CD4-positive, alpha-beta T cell treated with Interferon gamma for 1 hour (primary cell): ENCODE measurements around the gene RUNX3.

ENCODE experiments used
- DNase-seq: peaks from one replicate; pipeline ENCODE4 v3.0.0-alpha.2; 2020

The RUNX3 gene

DNA sequence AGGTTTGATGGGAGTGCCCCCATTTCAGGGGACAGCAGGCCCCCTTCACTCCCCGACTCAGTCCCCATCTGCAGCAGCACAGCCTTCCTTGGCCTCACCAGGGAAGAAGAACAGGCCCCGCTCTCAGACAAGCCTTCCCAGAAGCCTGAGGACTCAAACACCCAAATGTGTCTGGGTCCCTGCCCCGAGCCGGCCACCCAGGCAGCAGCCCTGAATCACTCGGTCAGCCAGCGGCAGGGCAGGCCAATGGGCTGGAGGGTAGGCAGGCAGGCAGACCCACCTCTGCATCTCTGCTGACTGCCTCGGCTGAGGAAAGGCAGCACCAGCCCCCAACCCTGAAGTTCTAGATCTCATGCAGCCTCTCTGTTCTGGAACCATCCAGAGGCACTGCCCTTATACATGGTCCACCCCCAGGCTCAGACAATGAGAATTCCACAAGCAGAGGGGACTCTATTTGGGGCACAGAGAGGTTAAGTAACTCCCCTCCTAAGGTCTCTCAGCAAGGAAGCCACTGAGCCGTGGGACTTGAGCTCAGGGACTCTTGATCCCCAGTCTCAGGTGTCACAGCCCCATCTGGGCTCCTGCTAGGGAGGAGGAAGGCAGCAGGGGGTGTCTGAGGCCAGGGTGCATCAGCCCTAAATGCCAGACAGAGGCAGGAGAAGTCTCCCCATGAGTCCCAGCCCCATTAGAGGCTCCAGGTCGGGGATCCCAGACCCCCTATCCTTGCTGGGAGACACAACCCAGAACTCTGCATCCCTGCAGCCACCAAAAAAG is 33.2 kb upstream of the RUNX3 start:
- DNase-seq = peak; percentile 44

DNA sequence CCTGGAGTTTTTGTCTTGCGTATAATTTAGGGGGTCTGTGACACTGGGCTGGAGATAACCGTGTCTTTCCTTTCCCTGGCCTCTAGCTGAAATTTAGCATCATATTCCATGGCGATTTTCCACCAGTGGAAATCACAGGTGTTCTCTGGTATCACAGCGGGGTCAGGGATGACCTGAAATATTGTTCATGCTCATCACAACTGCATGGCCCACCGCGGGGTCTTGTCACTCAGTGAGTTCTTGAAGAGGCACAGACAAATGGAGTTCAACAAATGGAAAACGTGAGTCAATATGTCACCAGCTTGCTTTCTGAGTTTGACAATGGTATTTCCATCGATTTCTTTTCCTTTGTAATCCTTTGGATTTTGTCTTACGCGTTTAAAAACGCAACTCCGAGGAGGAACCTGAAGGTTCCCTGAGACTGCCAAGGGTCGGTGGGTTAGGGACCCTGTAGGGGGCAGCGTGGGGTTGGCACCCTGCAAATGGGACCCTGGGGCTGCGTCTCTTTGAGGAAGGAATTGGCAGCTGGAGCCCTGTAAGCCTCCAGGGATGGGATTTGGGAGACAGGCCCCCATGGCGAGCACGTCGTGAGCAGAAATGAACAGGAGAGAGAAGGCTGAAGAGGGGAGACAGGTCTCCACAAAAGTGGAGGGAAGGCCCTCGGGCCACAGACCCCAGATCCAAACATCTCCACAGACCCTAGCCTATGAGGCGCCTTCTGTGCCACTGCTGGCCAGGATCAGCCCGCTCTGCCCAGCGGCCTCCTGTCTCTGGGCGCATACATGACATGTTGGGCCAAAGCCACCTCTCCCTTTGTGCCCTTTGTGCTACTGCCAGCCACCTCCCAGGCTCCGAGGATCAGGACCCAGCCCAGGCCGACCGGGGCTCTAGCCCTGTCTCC is 32.1 kb upstream of the RUNX3 start:
- DNase-seq = no peak

DNA sequence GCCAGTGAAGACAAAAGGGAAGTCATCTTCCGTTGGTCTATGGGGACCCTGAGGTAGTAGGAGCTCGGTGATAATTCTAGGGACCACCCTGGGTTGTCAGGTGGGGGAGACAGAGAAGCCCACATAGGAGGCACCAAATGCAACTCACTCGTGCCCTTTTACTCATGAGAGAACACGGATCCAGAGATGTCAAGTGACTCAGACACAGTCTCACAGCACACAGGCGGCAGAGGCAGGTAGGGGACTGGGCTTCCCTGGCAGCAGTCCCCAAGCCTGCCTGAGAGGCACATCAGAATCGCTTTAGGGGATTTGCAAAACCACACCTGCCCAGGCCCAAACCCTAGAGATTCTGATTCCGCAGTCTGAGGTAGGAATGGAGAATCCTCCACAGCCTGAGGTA is 31.3 kb upstream of the RUNX3 start:
- no peak for DNase-seq

DNA sequence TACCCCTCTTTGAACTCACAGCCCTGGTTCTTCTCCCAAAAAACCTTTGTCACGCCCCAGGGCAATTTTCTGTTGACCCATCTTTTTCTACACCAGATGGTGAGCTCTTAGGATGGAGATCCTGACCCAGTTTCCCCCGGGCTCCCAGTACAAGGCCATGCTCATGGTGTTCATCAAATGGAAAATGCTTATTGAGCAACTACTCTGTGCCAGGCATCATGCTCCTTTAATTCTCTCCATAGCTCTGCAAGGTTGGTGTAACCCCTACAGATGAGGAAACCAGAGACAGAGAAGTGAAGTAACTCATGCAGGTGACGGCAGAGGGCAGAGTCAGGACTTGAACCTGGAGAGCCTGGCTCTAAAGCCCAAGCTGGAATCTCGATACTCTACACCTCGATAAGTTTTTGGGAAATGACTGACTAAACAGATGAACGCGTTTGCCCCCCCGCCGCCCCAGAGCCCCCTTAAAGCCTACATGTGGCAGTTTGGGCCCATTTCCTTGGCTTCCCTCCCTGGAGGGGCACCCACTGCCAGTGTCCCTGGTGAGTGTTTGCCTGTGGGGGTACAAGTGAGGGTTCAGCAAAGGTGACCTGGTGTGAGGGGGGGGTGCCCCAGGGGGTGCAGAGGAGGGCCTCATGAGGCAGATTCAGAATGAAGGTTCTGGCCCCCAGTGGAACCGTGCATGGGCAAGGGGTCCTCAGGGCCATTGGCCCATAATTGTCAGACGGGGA is 30.2 kb upstream of the RUNX3 start:
- no peak for DNase-seq

DNA sequence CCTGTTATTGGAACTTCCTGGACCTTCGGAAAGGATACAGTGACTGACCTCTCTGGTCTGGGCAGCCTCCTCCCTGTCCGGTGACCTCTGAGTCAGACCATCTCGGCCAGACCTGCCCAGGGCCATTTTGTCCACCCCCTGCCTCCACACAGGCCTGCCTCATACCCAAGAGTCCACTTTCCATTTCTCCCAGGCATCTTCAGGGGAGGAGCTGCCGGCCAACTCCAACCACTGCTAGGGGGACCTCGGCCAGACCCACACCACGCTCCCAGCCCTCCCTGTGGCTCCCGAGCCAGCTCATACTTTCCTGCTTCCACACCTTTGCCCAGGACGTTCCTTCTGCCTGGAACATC is 29.5 kb upstream of the RUNX3 start:
- no peak for DNase-seq

DNA sequence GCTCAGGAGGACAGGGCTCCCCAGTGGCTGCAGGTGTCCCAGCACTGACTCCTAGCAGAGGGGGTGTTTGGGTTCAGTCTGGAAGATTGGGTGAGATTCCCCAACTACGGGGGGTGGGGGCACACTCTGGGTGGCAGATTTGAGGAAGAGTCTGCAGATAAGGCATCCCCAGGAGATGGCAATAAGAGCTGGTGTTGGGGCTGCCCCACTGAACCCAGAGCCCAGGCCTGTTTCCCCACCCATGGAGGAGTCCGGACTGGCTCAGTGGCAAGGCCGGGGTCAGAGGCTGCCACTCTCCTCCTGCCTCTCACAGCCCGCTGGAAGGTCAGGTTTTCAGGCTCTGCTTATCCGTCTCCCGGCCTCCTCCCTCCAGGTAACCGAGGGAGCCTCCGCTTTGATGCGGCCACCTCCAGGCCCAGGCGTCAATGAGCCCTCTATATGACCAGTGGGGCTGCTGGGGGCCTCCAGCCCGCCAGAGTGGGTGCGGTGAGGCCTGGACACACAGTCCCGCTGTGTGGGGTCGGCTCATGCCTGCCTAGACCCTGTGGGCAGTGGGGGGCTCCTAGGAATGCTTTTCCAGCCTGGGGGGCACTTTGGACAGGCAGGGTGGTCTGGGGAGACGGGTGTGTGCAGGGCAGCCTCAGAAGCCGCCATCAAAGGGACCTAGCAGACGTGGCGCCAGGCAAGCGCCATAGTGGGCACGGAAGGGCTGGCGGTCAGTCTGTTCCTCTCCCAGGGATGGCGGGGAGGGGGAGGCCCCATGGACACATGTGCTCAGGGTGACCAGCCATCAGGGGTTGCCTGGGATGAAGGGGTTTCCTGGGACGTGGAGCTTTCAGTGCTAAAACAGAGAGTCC is 28.9 kb upstream of the RUNX3 start:
- no peak for DNase-seq

DNA sequence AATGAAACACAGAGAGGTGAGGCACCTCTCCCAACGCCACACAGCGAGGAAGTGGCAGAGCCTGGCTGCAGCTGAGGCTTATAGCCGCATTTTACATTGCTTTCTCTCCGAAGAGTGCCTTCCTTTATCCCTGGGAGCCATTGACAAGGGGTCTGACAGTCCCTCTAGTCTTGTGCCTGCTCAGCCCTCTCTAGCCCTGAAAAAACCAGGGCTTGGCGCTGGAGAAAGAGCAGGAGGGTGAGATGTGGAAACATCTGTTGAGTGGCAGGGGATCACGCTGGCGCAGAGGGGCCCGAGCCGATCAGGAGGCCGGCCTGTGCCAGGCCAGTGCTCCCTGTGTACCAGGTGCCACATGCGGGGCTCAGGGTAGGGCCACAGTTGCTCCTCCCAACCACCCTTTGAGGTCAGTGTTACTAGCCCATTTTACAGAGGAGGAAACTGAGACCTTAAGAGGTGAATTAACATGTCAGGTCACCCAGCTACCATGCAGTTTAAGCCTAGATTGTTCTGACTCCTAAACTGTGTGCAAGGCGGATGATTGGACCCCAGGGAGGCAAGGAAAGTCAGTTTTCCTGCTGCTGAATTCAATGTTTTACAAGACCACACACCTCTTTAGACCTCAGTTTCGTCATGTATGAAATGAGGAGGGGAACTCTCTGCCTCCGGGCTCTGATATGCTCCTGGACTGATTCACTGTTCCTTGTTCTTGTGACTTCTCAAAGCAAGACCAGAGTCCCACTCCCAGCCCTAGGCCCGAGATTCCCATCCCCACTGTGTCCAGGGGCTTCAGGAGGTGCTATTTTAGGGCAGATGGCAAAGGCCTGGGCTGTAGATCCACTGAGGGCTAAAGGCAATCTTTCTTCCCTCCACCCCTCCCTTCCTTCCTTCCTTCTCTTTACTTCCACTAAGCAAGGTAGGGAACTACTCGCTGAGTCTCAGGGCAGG is 28.0 kb upstream of the RUNX3 start:
- no peak for DNase-seq

DNA sequence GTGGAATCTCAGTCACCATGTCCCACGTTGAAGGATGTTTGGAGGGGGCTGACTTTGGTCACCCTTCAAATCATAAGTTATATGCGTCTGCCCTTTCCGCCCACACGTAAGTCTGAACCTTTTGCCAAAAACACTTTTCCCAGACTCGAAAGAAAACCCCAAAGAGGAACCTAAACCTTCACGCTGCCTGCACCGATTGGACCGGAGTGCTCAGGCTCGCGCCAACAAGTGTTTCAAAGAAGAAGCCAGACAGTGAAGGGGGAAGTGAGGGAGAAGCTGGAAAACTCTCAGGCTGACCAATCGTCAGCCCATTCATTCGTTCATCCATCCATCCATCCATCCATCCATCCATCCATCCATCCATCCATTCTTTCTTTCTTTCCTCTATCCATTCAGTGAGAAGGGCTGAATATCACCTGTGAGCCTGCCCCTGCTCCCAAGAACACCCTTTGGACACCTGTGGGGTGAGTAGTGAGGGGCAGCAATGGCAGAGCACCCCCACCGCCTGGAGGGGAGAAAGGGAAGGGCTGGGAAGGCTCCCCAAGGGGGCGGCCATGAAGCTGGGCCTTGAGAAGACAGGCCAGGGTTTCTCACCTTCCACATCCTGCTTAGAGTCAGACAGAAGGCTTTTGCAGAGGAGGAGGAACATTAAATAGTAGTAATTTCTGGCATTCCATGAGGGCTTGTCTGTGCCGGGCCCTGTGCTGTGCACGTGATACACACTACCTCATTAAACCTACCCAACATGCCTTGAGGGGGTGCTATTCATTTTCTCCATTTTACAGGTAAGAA is 27.1 kb upstream of the RUNX3 start:
- DNase-seq = peak; percentile 34

DNA sequence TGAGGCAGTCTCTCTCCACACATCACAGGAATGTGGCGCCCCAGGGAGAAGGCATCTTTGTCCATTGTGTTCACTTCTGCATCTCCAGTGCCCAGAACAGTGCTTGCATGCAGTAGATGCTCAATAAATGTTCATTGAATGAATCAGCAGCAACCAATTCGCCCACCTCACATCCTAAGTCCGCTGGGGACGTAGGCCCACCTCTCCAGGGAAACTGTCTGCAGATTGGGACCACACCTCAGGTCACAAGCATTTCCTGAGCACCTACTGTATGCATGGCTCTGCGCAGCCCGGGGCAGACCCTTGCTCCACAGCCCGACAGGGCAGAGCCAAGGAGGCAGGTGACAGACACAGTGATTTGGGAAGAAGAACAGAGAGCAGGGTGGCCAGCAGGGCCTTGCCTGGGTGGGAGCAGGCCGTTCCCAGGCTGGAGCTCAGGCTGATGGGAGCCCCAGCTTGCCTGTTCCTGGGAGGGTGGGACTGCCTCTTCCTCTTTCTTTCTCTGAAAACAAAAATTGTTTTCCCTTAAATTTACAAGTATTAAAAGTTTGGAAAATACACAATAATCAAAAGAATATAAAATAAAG is 25.8 kb upstream of the RUNX3 start:
- no peak for DNase-seq

DNA sequence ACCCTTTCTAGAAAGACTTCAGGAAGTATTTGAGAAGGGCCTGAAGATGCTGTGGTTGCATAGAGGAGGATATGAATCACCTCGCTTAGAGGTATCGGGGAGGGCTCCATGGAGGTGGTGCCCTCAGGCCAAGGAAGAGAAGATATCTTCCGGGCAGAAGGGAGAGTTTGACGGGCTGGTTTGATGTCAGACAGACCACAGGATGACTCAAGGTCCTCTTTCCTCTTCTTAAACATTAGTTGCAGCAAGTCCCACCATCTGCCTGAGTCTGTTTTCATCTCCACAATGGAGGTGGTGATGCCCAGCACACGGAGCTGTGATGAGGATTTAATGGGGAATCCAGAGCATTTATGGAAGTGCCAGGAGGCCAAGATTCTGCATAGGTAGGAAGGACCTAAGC is 25.1 kb upstream of the RUNX3 start:
- DNase-seq = peak; percentile 69

DNA sequence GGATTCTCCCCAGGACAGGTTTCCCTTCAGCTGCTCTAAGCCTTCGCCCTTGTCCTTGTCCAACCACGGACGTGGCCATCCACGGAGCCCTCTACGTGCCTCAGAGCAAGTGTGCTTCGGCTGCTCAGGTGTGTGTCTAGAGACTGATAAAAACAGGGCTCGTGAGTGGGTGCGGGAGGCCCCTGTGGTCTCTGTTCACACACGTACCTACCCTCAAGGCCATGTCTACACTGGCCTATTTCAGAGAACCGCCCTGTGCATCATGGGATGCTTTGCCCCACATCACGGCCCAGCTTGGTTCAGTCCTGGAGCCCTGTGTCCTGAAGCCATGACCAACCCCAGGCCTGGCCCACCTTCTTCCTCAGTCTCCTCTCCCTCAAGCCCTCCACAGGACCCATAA is 24.6 kb upstream of the RUNX3 start:
- DNase-seq = no peak

DNA sequence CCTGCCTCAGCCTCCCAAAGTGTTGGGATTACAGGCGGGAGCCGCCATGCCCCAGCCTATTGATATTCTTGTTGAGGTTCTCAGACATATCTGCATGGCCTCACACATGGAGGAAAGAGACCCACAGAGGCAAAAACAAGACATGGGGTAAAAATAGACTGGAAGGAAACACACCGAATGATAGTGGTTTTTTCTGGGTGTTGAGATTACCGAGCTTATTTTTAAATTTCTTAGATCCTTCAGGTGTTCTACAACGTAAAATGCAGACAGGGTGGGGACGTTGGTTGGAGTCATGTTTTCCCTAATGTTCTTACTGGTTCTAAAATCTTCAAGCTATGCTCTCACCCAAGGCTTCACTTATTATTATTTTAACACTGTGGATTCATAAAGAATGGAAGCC is 23.9 kb upstream of the RUNX3 start:
- no peak for DNase-seq

DNA sequence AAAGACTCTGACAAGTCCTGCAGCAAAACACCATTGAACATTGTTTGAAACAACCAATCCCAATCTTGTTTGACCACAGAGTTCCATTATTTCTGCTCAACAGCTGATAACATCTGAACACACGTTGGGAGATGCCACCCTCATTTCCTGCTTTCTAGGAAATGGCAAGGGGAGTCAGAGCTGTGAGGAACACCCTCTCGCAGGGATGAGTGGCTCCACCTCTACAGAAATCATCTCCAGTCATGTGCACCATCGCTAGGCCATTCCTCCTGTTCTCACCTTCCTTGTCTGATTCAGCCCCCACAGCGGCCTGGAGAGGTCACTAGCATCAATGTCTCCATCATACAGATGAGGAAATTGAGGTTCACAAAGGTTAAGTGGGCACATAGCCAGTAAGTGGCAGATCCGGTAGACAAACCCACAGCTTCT is 22.4 kb upstream of the RUNX3 start:
- DNase-seq = peak; percentile 44

DNA sequence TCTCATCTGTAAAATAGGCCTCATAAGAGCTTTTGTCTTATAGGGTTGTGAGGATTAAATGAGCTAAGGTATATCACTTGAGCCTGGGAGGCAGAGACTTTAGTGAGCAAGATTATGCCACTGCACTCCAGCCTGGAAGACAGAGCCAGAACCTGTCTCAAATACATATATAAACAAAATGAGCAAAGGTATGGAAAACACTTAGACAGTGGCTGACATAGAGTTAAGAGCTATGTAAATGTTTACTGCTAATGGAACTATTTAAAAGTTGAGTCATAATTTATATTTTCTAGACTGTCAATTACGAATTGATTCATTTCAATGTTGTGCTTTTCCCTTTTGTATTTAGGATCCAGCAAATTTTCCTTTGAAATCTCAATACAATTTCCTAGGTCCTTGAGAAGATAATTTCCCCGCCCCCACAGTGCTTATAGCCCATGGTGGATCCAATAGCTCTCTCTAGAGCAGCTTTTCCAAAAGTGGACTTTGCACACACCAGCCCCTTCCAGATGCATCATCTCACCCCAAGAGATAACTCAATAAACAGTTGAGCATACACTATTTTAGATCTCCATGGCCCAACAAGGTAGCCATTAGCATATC is 21.8 kb upstream of the RUNX3 start:
- DNase-seq = no peak

DNA sequence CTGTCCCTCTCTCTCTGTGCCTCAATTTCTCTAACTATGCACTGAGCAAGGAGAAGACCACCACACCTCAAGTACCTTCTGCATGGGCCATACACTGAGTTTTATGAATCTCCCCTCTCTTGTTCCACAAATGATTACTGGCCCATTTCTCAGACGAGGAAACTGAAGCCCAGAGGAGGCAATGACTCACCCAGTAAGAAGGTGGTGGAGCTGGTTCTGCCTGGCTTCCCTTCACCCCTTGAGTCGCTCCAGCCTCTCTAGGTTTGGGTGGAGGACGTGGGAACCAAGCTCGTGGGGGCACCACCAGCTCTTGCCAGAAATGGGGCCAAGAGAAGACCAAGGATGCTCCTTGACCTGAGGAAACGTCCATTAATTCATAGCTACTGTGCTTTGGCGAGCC is 21.3 kb upstream of the RUNX3 start:
- no peak for DNase-seq

DNA sequence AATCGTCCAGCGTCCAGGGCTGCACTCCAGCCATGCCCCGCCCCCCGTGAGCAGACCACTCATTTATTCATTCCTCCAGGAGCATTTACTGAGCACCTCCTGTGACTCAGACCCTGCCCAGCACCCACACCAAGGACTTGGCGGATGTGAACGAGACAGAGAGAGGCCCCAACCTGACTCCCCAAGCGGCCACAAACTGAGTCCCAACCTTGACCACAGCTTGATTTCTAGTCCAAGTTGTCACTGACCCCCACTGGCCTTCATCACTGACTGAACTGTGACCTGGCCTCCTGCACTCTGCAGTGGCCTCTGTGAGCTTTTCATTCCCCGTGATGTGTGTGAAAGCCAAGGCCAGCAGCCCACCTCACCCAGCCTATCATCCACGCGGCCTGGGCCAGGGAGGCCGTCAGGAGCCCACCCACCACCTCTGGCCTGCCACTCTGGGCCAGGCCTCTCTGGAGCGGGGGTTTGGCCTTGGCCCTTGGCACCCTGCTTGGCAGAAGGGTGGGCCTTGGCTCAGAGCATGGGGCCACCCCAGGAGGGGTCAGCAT is 19.3 kb upstream of the RUNX3 start:
- DNase-seq = no peak

DNA sequence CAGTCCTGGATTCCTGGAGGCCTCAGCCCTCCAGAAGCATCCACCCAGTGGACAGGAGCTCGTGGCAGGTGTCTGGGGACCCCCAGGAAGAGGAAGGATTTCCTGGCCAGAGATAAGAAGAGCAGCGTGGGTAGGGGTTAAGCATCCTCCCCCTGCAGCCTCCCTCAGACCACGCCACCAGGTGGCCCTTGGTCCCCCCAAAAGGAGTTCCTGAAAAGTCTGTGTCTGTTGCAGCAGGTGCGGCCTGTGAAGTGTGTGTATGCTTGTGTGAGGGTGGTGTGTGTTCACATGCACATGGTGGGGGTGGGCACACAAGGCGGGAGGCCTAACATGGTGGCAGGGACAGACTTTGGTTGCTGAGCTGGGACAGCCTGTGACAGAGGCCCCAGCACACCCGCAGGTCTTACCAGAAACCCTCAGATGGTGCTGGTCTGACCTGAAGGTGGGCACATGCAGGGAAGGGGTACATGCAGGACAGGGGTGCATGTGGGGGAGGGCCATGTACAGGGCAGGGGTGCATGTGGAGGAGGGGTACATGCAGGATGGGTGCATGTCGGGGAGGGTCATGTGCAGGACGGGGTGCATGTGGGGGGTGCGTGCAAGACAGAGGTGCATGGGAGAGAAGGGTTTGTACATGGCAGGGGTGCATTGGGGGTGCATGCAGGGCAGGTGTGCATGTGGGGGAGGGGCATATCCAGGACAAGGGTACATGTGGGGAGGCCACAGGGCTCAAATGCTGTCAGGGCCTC is 18.2 kb upstream of the RUNX3 start:
- no peak for DNase-seq

DNA sequence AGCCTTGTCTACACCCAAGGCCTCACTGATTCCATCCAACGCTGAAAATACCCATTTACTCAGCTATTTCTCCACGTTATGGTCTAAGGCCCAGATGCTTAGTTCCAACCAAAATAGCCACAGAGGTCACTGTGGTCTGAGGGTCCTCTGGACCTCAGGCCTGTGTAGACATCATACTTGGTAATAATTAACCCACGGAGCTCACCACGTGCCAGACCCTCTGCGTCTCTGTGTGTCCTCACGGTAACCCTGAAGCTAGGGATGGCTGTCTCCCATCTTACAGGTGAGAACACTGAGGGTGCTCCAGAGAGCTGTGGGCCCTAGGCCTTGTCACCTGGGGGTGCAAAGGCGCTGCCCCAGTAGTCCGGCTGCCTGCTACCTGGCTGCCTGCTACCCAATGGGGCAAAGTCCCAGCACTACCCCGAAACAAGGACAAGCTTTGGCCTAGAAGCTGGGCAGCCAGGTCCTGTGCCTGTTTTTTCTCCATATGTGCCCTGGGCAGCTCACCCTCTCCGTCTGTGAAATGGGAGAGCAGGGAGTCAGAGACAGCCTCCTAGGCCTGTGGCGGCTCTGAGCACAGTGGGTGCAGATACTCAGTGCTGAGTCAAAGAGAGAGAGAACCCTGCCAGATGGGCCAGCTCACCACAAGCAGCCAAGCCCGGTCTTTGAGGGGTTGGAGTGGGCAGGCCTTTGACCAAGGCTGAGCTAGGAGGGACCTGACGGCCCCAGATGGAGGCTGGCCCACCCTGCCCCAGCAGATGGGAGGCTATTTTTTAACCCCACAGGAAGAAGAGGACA is 17.0 kb upstream of the RUNX3 start:
- no peak for DNase-seq
